Measurements from ENCODE around the gene HECTD2.

- TF ChIP-seq CTCF (IDR thresholded peaks at IDR 0.05; ENCODE audit: control extremely low read depth in 1 of 3, insufficient read depth in 1 of 3, low read depth in 1 of 3, low read length in 3 of 3) (no peak), POU5F1 (IDR thresholded peaks at IDR 0.05; ENCODE audit: low read depth, low read length) (no peak), ZNF274 (IDR thresholded peaks at IDR 0.05; ENCODE audit: borderline replicate concordance, extremely low read depth, low read length) (no peak), MAFK (IDR thresholded peaks at IDR 0.05; ENCODE audit: low read depth, low read length) (no peak), EP300 (IDR thresholded peaks at IDR 0.05; ENCODE audit: borderline replicate concordance in 1 of 2, low read depth in 2 of 2, low read length in 2 of 2) (no peak), MAX (IDR thresholded peaks at IDR 0.05) (no peak), POLR2A (IDR thresholded peaks at IDR 0.05; ENCODE audit: control extremely low read depth in 1 of 2, low read depth in 2 of 2, low read length in 2 of 2) (no peak), GTF2F1 (IDR thresholded peaks at IDR 0.05; ENCODE audit: borderline replicate concordance, low read depth, low read length) (no peak)
These were observed 34.4 kb downstream of the HECTD2 start for GRCh38 chr10:91444211-91445182.

Measured in H1 (cell line).